ENCODE data around the gene SEPTIN10.

DNA sequence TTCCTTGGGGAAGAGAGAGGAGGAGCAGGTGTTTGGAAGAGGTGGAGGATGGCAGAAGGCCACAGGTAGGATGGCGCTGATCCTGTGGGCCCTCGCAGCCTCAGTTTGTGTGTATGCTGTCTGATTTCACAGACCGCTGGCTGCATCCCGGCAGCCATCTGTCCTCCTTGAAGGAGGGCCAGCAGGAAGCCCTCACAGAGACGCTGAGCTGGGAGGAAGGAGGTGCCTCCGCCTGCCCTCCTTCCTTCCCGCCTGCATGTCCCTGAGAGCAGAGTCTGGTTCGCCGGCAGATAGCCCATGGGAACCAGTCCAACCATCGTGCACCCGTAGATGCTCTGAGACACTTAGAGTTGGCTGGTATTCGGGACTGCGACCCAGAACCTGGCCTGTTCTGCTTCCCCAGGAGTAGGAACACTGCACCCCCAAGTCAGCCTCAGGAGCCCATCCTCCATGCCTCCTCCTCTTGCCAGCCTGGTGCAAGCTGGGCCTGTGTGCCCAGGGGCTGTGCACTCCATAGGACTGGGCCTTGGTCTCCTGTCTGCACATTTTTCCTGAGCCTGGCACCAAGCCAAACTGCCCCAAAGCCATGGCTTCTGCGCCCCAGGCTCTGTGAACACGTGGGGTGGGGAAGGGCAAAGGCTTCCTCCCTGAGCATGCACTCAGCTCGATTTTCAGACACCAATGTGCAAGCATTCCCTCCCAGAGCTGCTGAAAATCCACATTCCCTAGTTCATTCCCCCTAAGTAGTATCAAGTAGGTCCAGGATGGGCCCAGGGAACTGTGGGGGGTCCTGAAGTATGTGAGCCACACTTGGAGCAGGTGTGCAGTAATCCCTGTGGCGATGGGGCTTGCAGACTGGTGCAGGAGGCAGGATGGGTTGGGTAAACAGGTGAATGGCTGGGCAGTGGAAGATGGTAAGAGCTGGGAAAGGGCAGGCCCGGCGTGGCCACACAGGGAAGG, 115.6 kb downstream of the SEPTIN10 start:
- TF ChIP-seq GATA3 (IDR thresholded peaks at IDR 0.05; ENCODE audit: low read depth, low read length): no peak
- TF ChIP-seq GATA2 (IDR thresholded peaks at IDR 0.05; ENCODE audit: low read depth, low read length): no peak

All from SH-SY5Y (cell line).